ENCODE results near the gene DAAM1.

DAAM1 gene

GRCh38 chr14:59359431-59360124 lies 171.1 kb downstream of the DAAM1 start:
- peak overlapping the region; percentile 60 for H3K27ac ChIP-seq (ENCODE audit: low read depth, low read length)
- H3K4me1 ChIP-seq (ENCODE audit: insufficient read depth, low read length): peaks cover 49% of the 10 kb centered on the region
- H3K36me3 ChIP-seq (ENCODE audit: insufficient read depth, low read length): peaks cover 43% of the 10 kb centered on the region
- H3K27me3 ChIP-seq (ENCODE audit: control insufficient read depth in 1 of 2, insufficient read depth in 2 of 2, low read length in 2 of 2): no peaks in the 10 kb centered on the region
- no peak overlapping the region for H3K9ac ChIP-seq (ENCODE audit: low read length)
- no peak overlapping the region for H3K4me3 ChIP-seq (ENCODE audit: low read depth in 1 of 2, low read length in 2 of 2)
- H3K9me3 ChIP-seq (ENCODE audit: low read length): no peaks in the 10 kb centered on the region

- no peaks in the 10 kb centered on the region for H3K9me3 ChIP-seq (ENCODE audit: low read length)
- H3K9ac ChIP-seq (ENCODE audit: low read length): no peak overlapping the region
- H3K4me3 ChIP-seq (ENCODE audit: low read depth in 1 of 2, low read length in 2 of 2): no peak overlapping the region
- peak overlapping the region; percentile 35 for H3K27ac ChIP-seq (ENCODE audit: low read depth, low read length)
- no peaks in the 10 kb centered on the region for H3K27me3 ChIP-seq (ENCODE audit: control insufficient read depth in 1 of 2, insufficient read depth in 2 of 2, low read length in 2 of 2)
- peaks cover 43% of the 10 kb centered on the region for H3K36me3 ChIP-seq (ENCODE audit: insufficient read depth, low read length)
- H3K4me1 ChIP-seq (ENCODE audit: insufficient read depth, low read length): peaks cover 42% of the 10 kb centered on the region
Measured at GRCh38 chr14:59360233-59360632, 171.8 kb downstream of the DAAM1 start.

- Histone ChIP-seq H3K9me3 (ENCODE audit: low read length) (no peaks in the 10 kb centered on the region), H3K27ac (ENCODE audit: low read depth, low read length) (peak overlapping the region; percentile 35), H3K9ac (ENCODE audit: low read length) (no peak overlapping the region), H3K36me3 (ENCODE audit: insufficient read depth, low read length) (peaks cover 36% of the 10 kb centered on the region), H3K27me3 (ENCODE audit: control insufficient read depth in 1 of 2, insufficient read depth in 2 of 2, low read length in 2 of 2) (no peaks in the 10 kb centered on the region), H3K4me3 (ENCODE audit: low read depth in 1 of 2, low read length in 2 of 2) (no peak overlapping the region), H3K4me1 (ENCODE audit: insufficient read depth, low read length) (peaks cover 41% of the 10 kb centered on the region)
Measured at GRCh38 chr14:59360923-59361794, 172.7 kb downstream of the DAAM1 start.

GRCh38 chr14:59362513-59362912 lies 174.0 kb downstream of the DAAM1 start:
- H3K4me1 ChIP-seq (ENCODE audit: insufficient read depth, low read length): peaks cover 37% of the 10 kb centered on the region
- no peaks in the 10 kb centered on the region for H3K9me3 ChIP-seq (ENCODE audit: low read length)
- no peak overlapping the region for H3K4me3 ChIP-seq (ENCODE audit: low read depth in 1 of 2, low read length in 2 of 2)
- peaks cover 26% of the 10 kb centered on the region for H3K36me3 ChIP-seq (ENCODE audit: insufficient read depth, low read length)
- H3K9ac ChIP-seq (ENCODE audit: low read length): no peak overlapping the region
- no peaks in the 10 kb centered on the region for H3K27me3 ChIP-seq (ENCODE audit: control insufficient read depth in 1 of 2, insufficient read depth in 2 of 2, low read length in 2 of 2)
- H3K27ac ChIP-seq (ENCODE audit: low read depth, low read length): no peak overlapping the region

GRCh38 chr14:59363531-59364226 lies 175.2 kb downstream of the DAAM1 start:
- H3K27ac ChIP-seq (ENCODE audit: low read depth, low read length): no peak overlapping the region

GRCh38 chr14:59370158-59370742 lies 181.8 kb downstream of the DAAM1 start:
- Histone ChIP-seq H3K9me3 (ENCODE audit: low read length) (no peaks in the 10 kb centered on the region), H3K4me1 (ENCODE audit: insufficient read depth, low read length) (peaks cover 4% of the 10 kb centered on the region), H3K27me3 (ENCODE audit: control insufficient read depth in 1 of 2, insufficient read depth in 2 of 2, low read length in 2 of 2) (no peaks in the 10 kb centered on the region), H3K27ac (ENCODE audit: low read depth, low read length) (no peak overlapping the region), H3K9ac (ENCODE audit: low read length) (no peak overlapping the region), H3K36me3 (ENCODE audit: insufficient read depth, low read length) (peaks cover 18% of the 10 kb centered on the region), H3K4me3 (ENCODE audit: low read depth in 1 of 2, low read length in 2 of 2) (no peak overlapping the region)

More at GRCh38 chr14:59363531-59364226, 175.2 kb downstream of the DAAM1 start:
- no peaks in the 10 kb centered on the region for H3K27me3 ChIP-seq (ENCODE audit: control insufficient read depth in 1 of 2, insufficient read depth in 2 of 2, low read length in 2 of 2)
- no peak overlapping the region for H3K9ac ChIP-seq (ENCODE audit: low read length)
- H3K36me3 ChIP-seq (ENCODE audit: insufficient read depth, low read length): peaks cover 37% of the 10 kb centered on the region
- H3K9me3 ChIP-seq (ENCODE audit: low read length): no peaks in the 10 kb centered on the region
- H3K4me3 ChIP-seq (ENCODE audit: low read depth in 1 of 2, low read length in 2 of 2): no peak overlapping the region
- peaks cover 26% of the 10 kb centered on the region for H3K4me1 ChIP-seq (ENCODE audit: insufficient read depth, low read length)

- peaks cover 4% of the 10 kb centered on the region for H3K4me1 ChIP-seq (ENCODE audit: insufficient read depth, low read length)
- H3K4me3 ChIP-seq (ENCODE audit: low read depth in 1 of 2, low read length in 2 of 2): no peak overlapping the region
- H3K9me3 ChIP-seq (ENCODE audit: low read length): no peaks in the 10 kb centered on the region
- no peak overlapping the region for H3K9ac ChIP-seq (ENCODE audit: low read length)
- H3K27me3 ChIP-seq (ENCODE audit: control insufficient read depth in 1 of 2, insufficient read depth in 2 of 2, low read length in 2 of 2): no peaks in the 10 kb centered on the region
- peaks cover 18% of the 10 kb centered on the region for H3K36me3 ChIP-seq (ENCODE audit: insufficient read depth, low read length)
- no peak overlapping the region for H3K27ac ChIP-seq (ENCODE audit: low read depth, low read length)
Measured at GRCh38 chr14:59371771-59372170, 183.3 kb downstream of the DAAM1 start.

- peaks cover 23% of the 10 kb centered on the region for H3K4me1 ChIP-seq (ENCODE audit: insufficient read depth, low read length)
Measured at GRCh38 chr14:59374048-59374447, 185.6 kb downstream of the DAAM1 start.

GRCh38 chr14:59376686-59377085 lies 188.2 kb downstream of the DAAM1 start:
- H3K9me3 ChIP-seq (ENCODE audit: low read length): no peaks in the 10 kb centered on the region
- H3K36me3 ChIP-seq (ENCODE audit: insufficient read depth, low read length): no peaks in the 10 kb centered on the region
- H3K4me1 ChIP-seq (ENCODE audit: insufficient read depth, low read length): peaks cover 23% of the 10 kb centered on the region
- H3K4me3 ChIP-seq (ENCODE audit: low read depth in 1 of 2, low read length in 2 of 2): no peak overlapping the region
- no peak overlapping the region for H3K9ac ChIP-seq (ENCODE audit: low read length)
- peak overlapping the region; percentile 20 for H3K27ac ChIP-seq (ENCODE audit: low read depth, low read length)
- H3K27me3 ChIP-seq (ENCODE audit: control insufficient read depth in 1 of 2, insufficient read depth in 2 of 2, low read length in 2 of 2): no peaks in the 10 kb centered on the region

More at GRCh38 chr14:59374048-59374447, 185.6 kb downstream of the DAAM1 start:
- Histone ChIP-seq H3K9ac (ENCODE audit: low read length) (no peak overlapping the region), H3K27ac (ENCODE audit: low read depth, low read length) (no peak overlapping the region), H3K27me3 (ENCODE audit: control insufficient read depth in 1 of 2, insufficient read depth in 2 of 2, low read length in 2 of 2) (no peaks in the 10 kb centered on the region), H3K4me3 (ENCODE audit: low read depth in 1 of 2, low read length in 2 of 2) (no peak overlapping the region), H3K36me3 (ENCODE audit: insufficient read depth, low read length) (no peaks in the 10 kb centered on the region), H3K9me3 (ENCODE audit: low read length) (no peaks in the 10 kb centered on the region)

- Histone ChIP-seq H3K36me3 (ENCODE audit: insufficient read depth, low read length) (no peaks in the 10 kb centered on the region), H3K9me3 (ENCODE audit: low read length) (no peaks in the 10 kb centered on the region), H3K9ac (ENCODE audit: low read length) (no peak overlapping the region), H3K4me1 (ENCODE audit: insufficient read depth, low read length) (peaks cover 23% of the 10 kb centered on the region), H3K27ac (ENCODE audit: low read depth, low read length) (peak overlapping the region; percentile 27), H3K27me3 (ENCODE audit: control insufficient read depth in 1 of 2, insufficient read depth in 2 of 2, low read length in 2 of 2) (no peaks in the 10 kb centered on the region), H3K4me3 (ENCODE audit: low read depth in 1 of 2, low read length in 2 of 2) (no peak overlapping the region)
Measured at GRCh38 chr14:59377491-59377890, 189.0 kb downstream of the DAAM1 start.
